ENCODE measurements around the gene UNKL. TPM values are rescaled to one million over a fixed set of nuclear protein-coding genes. Genes with fewer than 3 reads are reported as not detected.
A peak's percentile ranks its signal among the peaks of the same experiment; 100 is the strongest.

The UNKL gene
- 14.5 TPM for total RNA-seq
- long read RNA-seq, transcript UNKL-202 (6 exons, 1,431 nt): major isoform, 5 of 30 reads
- long read RNA-seq, partial matches to known transcripts: 2 of 30 reads
- long read RNA-seq, other reads (novel, unspliced or antisense): 20 of 30 reads

GRCh38 chr16:1414532-1415260 lies at the start of gene UNKL:
Gene UNKL (minus strand): TSS chr16:1414704. CDS start chr16:1414691, 13 bp downstream.
- peak; percentile 94 for DNase-seq (ENCODE audit: low spot score)

- no peak for DNase-seq (ENCODE audit: low spot score)
These were observed 46.6 kb upstream of the UNKL start for GRCh38 chr16:1461146-1461545.

- no peak for DNase-seq (ENCODE audit: low spot score)
These were observed 46.2 kb upstream of the UNKL start for GRCh38 chr16:1460602-1461138.

DNA sequence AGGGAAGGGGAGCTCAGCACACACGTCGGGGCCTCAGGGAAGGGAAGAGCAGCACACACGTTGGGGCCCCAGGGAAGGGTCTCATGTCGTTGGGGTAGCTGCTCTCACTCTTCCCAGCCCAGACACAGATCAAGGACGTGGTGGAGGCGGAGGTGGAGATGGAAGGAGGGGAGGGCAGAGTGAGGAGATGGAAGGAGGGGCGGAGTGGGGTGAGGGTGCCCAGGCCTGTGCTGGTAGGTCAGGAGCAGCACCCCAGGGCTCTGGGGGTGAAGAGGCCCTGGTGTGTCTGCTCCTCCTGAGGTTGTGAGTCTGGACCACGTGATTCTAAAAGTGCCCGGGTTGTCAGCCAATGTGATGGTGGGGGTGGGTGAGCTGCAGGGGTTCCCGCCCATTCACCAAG lies 45.5 kb upstream of the UNKL start:
- DNase-seq (ENCODE audit: low spot score): no peak

- DNase-seq (ENCODE audit: low spot score): no peak
These were observed 44.5 kb upstream of the UNKL start for GRCh38 chr16:1458977-1459341.

GRCh38 chr16:1458336-1458976 lies 44.0 kb upstream of the UNKL start:
- no peak for DNase-seq (ENCODE audit: low spot score)

GRCh38 chr16:1457489-1458245 lies 43.2 kb upstream of the UNKL start:
- no peak for DNase-seq (ENCODE audit: low spot score)

- DNase-seq (ENCODE audit: low spot score): no peak
These were observed 42.4 kb upstream of the UNKL start for GRCh38 chr16:1456951-1457350.

DNA sequence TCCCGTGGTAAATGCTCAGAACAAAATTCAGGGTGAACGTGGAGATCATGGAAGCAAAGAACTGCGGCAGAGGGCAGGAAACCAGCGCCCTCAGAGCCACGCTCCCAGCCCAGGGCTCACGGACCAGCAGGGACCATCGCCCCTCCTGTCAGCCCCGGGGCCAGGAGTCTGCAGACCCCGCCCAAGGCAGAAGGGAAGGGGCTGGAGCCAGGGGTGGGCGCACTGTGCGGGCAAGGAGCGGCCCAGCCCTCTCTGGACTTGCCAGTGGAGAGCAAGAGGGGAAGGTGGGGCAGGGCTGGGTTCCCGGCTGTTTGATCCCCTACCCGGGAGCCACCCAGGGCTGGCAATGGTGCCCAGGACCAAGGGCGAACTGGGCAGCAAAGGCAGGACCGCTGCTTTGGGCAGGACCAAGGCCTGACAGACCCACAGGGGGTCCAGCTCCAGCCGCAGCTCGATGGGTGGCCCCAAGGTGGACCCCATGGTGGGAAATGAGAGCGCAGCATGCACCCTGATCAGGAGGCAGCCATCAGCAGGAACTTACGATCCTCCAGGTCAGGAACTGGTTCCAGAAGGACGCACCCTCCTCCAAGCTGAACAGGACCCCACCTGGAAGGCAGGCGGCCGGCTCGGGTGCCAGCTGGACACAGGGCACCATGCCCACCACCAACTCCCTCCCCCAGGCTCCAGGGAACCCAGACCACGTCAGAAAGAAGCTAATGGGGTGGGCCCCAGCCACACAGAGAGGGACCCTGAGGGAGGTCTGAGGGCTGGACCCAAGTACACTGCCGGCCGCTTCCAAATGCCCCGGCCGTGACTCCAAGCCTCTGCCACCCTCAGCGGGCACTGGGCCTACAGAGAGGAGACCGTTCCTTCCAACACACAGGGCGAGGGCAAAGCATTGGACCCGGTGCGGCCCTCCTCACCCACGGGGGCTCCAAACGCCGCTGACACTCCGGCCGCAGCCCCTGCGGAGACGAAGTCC lies 41.0 kb upstream of the UNKL start:
- DNase-seq (ENCODE audit: low spot score): no peak

DNA sequence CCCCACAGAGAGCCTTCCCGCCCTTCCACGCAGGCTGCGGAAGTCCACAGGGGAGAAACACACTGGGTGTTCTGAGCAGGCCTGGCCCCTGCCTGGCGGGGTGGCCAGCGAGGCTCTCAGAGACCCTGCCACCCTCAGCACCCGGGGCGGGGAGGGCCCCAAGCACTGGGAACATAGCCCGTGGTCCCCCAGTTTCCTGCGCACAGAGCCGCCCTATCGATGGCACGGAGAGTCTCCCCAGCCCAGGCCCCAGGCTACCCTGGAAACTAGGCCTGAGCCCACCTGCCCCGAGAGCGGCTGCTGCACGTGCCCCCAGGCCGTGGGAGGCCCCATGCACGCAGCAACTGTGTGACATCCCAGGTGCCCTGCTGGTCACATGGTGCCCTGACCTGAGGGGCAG lies 40.1 kb upstream of the UNKL start:
- no peak for DNase-seq (ENCODE audit: low spot score)

GRCh38 chr16:1453316-1453715 lies 38.8 kb upstream of the UNKL start:
- DNase-seq (ENCODE audit: low spot score): no peak

DNA sequence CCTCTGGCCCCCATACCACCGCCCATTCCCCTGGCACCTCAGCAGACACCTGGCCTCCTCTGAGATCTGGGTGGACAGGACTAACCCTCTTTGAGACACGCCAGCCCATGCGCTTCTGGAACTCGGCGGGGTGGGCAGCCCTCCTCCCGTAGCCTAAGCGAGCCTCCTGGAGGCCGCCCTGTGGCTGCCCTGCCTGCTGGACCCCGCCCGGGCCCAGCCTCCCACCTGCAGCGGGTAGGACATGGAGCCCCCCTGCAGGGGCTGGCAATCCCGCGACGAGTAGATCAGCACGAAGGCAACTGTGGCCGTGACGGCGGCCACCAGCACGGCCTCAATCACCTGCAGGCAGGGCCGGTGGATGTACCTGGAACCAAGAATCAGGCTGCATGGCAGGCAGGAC lies 38.0 kb upstream of the UNKL start:
- DNase-seq (ENCODE audit: low spot score): no peak

- DNase-seq (ENCODE audit: low spot score): no peak
These were observed 37.3 kb upstream of the UNKL start for GRCh38 chr16:1451702-1452392.

DNA sequence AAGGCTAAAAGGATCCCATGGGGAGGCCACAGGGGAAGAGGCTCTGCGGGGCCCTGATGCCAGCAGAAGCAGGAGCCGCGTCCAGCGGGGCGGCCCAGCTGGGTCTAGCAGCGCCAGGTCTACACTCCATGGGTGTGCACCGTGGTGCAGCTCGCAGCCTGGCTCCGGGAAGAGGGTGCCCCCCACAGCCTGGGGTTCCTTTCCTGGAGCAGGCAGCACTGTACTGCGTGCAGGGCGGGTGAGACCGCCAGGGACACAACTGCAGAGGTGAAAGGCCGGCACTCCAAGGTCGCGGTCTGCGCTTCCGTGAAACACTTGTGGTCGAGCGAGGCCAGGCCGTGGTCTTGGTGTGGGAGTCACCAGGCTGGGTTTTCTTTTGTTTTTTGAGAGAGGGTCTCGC lies 36.3 kb upstream of the UNKL start:
- no peak for DNase-seq (ENCODE audit: low spot score)

- no peak for DNase-seq (ENCODE audit: low spot score)
These were observed 35.7 kb upstream of the UNKL start for GRCh38 chr16:1450218-1450617.

DNA sequence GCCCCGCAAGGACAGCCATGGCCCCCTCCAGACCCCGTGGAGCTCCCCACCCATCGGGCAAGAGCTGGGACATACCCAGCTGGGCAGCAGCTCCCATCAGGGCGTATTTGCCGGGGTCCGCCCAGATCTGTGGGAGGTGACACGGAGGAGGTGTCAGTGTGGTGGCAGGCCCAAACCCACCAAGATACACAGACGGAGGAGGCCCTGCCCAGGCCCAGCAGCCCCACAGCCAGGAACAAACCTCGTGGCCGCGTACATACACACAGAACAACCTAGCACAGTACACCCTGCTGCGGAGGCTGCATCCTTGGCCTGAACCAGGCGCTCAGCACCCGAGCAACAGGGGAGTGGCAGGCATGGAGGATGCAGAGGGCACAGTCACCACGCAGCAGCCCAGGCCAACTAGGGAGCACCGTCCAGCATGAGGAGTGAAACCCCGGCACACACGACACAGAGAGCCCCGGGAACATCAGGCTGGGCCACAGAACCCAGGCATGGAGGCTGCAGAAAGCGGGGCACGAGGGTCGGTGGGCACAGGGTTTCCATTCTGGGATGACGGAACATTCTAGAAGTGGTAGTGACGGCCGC lies 34.8 kb upstream of the UNKL start:
- DNase-seq (ENCODE audit: low spot score): no peak

- no peak for DNase-seq (ENCODE audit: low spot score)
These were observed 34.1 kb upstream of the UNKL start for GRCh38 chr16:1448536-1449116.

- DNase-seq (ENCODE audit: low spot score): no peak
These were observed 33.5 kb upstream of the UNKL start for GRCh38 chr16:1447965-1448364.

Data from mesenteric fat pad (tissue), 1 donor.